GM18870 (cell line): ENCODE data around the gene RNF10.
"Not testable (repeated sequence)": the region's sequence is repeated elsewhere in the genome, so short reads cannot be mapped to it uniquely, and the experiment has no call there.

Experiments used
- ATAC-seq: cut with Tn5 transposase; IDR thresholded peaks from one replicate; pipeline ENCODE4 v1.9.1; 2021; ENCODE audit warnings: moderate library complexity; ENCODE audit not compliant: unreplicated experiment

RNF10 gene

DNA sequence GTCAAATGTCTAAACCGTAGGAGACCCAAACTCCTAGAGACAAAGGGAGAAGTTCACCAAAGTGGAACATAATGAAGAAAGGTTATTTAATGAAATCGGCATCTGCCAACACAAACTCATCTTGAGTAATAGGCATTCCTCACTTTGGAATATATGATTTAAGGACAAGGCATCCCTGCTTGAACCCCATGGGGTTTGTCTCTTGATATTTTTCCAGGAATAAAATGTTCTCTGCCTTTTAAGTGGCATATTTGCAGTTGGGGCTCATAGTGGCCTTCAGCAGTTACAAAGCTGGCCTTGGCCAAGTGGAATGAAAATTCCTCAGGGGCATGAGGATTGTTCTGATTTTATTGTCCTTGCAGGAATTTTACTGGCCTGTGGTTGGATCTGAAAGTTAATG is 40.0 kb downstream of the RNF10 start:
- no peak for ATAC-seq

GRCh38 chr12:120579179-120579578 is 45.0 kb downstream of the RNF10 start:
- no peak for ATAC-seq

DNA sequence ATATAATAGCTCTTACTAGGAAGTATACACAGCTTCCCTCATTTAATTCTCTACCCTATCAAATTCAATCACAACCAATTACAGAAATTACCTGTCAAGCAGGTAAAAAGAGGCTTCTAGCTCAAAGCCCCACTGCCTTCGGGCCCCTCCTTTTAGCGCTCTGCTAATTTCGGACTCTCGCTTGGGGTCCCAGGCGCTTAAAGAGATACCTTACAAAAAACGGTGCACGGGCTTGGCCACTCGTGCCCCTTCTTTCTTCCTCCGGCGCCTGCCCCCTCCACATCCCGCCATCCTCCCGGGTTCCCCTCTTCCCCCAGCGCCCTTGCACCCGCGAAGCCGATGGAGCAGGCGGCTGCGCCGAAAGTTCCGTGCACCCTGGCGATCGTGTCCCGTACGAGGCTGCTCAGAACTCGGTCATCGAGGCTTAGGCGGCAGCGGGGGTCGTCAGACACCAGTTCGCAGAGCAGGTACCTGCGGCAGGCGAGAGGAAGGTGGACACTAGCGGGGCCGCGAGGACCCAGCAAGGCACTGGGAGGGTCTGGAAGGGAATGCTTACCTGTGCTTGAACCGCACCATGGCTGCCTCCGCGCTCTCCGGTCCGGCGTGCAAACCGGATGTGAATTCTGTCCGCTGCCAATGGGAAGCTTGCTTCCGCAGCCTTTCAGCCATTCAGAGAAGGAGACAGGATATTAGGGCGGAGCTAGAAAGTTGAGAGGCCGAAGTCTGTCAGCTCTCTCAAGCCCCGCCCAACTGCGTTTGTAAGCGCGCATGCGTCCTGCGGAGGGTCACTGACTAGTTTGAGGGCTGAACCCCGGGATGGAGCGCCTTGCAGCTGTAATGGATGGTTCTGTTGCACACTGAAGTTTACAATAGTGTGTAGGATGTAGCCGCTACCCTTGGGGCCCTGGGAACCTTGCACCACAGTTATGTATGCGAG is 46.9 kb downstream of the RNF10 start, which contains the start of gene POP5:
Gene POP5 (minus strand): TSS at position 616 of the 937 bp plus-strand sequence. CDS start 40 bp downstream, at position 576.
- peak; percentile 95 for ATAC-seq

DNA sequence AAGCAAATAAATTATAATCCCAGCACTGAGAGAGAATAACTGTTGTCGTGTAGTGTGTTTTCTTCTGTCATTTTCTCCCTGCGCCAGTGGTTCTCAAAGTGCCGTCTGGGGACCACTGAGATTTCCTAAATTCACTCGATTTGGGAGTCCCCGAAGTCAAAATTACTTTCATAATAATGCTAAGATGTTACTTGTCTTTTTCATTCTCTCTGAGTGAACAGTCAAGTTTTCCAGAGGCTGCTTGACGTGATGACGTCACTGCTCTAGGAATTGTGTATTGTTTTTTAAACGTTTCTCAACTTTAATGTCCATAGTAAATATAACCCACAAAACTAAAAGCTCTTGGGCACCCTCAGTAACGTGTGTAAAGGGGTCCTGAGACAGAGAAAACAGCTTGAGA is 47.8 kb downstream of the RNF10 start:
- ATAC-seq = no peak

DNA sequence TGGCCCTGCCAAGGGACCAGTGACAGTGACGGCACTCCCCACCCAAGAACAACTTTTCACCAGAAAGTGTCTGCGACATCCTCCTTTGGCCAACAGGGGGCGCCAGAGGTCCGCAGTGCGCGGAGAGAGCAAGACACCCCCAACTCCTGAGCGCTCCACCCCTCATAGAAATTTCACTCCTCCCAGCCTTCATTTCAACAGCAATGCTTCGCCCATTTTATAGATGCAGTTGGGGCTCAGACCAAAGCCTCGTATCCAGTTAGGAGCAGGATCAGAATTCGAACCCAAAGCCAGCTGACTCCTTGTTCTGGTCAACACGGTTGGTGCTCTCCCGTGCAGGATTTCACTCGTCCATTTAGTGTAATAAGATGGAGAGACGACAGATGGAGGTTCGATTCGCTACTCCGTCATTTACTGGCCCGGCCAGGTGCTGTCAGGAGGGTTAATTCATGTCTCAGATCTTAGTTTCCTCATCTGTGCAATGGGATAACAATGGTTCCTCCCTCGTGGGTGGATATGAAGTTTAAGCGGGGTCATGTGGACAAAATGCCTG is 49.4 kb downstream of the RNF10 start:
- ATAC-seq = no peak

DNA sequence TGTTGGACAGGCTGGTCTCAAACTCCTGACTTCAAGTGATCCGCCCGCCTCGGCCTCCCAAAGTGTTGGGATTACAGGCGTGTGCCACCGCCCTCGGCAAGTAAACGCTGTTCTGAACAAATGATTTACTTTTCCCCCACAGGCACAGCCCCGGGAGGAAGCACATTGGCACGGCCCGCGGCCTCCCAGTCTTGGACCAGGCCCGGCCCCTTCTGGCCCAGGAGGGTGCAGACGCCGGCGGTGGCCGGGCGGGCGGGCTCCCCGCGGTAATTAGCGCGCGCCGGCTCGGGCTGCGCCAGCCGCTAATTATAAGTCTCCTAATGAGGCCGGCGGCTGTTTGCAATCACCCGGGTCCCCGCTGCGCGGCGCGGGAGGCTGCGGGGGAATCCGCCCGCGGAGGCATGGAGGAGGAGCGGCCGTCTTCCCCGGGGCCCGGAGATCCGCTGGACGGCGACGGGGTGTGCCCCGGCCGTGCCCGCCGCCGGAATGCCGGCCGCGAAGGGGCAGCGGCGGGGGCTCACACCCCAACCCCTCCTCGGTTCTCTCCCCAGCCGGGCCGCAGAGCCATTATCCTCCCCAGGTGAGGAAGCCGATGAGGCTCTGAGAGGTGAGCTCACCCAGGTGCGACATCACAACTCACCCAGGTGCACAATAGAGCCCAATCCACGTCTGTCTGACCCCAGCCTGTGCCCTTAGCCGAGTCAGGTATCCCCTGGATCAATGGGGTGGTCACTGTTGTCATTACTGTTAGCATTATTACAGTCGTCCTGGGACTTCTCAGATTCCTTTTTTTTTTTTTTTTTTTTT is 50.4 kb downstream of the RNF10 start:
- no peak for ATAC-seq

GRCh38 chr12:120586206-120586605 is 52.0 kb downstream of the RNF10 start:
- no peak for ATAC-seq

GRCh38 chr12:120586860-120587259 is 52.7 kb downstream of the RNF10 start:
- no peak for ATAC-seq

- ATAC-seq = no peak
These were observed 54.2 kb downstream of the RNF10 start for GRCh38 chr12:120588371-120588770.

DNA sequence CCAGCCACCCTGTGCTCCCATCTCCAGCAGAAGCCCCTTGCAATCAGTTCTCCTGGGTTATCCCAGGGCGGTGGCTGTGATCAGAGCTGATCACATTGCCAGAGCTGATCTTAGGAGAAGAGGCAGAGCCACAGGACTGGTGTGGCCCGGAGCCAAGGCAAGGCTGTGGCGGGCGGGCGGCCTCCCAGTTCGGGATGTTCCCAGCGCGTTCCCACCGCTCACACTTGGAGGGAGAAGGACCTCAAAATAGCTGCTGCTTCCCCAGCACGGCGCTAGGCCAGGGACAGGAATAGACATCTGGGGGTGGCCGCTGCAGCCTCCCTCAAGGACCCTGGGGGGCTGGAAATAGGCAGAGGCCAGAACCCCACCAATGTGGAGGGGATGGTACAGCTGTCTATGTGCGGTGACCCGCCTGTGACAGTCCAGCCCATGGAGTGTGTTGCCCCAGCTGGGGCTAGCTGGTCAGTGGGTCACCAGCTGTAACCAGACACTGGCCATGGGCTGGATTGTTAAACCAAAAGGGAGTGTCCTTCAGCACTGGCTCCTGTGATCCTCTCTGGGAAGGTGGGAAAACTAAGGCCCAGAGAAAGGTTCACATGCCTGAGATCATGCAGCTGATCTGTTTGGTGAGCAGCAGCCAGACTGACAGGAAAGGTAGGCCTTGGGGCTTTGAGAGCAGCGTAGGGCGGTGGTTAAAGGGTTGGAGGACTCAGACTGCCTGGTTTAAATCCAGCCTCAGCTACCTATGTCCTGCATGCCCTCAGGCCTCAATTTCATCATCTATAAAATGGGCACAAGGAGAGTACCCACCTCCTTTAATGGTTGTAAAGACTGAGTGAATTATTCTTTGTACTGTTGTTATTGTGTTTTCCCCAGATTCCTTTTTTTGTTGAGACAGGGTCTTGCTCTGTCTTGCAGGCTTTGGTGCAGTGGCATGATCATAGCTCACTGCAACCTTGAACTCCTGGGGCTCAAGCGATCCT is 55.1 kb downstream of the RNF10 start:
- ATAC-seq = no peak

GRCh38 chr12:120590741-120591407 is 56.7 kb downstream of the RNF10 start:
- no peak for ATAC-seq

- no peak for ATAC-seq
These were observed 58.2 kb downstream of the RNF10 start for GRCh38 chr12:120592121-120593049.

- ATAC-seq = no peak
These were observed 62.7 kb downstream of the RNF10 start for GRCh38 chr12:120596901-120597300.

DNA sequence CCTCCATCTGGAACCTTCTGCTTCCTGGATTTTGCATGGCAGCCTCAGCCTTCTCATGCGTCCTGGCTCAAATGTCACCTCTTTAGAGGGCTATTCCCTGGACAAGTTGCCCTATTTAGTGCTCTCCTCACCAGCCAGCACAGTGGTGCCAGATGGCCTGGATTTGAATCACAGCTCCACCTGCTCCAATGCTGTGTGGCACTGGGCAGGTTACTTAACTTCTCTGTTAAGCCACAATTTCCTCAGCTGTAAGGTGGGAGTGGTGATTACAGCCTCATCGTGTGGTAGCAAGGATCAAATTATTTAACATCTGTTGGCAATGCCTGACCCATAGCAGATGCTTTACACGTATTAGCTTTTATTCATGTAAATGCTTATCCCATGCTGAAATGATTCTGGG is 63.7 kb downstream of the RNF10 start:
- ATAC-seq = no peak

DNA sequence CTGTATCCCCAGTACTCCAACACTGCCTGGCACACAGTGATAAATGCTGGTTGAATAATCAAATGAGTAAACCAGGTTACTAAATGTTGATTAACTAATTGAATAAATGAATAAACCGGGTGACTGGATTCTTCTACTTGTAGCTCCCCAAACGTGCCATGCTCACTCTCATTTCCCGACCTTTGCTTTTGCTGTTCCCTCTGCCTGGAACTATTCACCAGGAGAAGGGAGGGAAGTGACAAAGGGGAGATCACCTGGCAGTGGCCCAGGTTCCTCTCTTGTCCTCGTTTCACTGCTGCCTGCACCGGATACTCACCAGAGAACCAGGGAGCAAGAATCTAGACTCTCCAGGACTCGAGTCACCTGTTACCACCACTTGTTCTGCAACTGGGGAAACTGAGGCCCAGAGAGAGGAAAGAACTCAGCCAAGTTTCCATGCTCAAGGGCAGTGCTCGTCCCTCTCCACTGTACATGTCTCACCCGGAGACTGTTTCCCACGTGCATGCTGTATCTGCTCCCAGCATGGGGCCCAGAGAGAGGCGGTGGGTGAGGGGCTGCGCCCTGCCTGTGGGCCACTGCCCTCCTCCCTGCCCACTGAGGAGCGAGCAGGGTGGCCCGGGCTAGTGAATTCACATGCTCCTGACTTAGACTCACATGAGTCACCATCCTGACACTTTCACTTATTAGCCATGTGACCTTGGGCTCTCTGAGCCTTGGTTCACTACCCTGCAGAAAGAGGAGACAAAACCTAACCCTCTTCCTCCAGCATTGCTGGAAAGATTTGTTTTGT is 64.7 kb downstream of the RNF10 start:
- ATAC-seq = no peak

DNA sequence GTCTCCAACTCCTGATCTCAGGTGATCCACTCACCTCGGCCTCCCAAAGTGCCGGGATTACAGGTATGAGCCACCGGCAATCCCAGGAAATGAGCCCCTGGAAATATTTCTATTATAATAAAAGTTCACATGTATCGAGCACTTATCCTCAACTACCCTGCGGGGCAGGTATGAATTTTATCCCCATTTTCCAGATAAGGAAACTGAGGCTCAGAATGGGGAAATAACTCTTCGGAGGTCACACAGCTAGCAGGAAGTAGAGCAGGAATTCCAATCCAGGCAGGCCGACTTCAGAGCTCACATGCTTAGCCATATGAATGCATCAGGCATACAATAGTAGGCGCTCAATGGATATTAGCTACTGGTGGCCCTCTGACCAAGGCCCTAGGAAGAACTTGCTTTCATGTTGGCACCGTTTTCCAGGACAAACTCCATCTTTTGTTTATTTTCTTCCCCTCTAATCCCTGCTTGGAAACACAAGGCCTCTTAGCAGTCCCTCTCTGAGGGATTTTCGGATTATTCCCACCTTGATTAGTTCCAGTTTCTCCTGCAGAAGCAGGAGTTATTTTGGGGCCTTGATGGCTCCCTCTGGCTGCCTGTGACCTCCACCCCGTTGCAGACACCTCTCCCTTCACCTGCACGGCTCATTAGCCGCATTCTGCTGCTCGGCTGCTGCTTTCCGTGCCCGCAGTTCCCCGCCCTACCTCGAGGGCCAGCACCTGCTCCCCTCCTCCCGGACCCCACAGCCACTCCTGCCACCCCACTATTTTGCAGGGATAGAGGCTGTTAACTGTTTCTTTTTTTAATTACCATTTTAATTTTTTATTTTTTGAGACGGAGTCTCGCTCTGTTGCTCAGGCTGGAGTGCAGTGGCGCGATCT is 65.8 kb downstream of the RNF10 start:
- ATAC-seq = no peak

GRCh38 chr12:120602416-120602815 is 68.3 kb downstream of the RNF10 start:
- ATAC-seq = not testable (repeated sequence)
